Right renal pelvis (tissue), 4 donors: ENCODE measurements around the gene ROCK2. TPM values are rescaled to one million over a fixed set of nuclear protein-coding genes. Genes with fewer than 3 reads are reported as not detected.

Source experiments
- DNase-seq, 4 donors: peaks; one replicate each; pipeline ENCODE4 v3.0.0-alpha.2; 2013; ENCODE audit warnings: low read depth in 4 of 4, low spot score in 3 of 4, missing footprints in 1 of 4
- polyA plus RNA-seq, 4 donors: library from polyadenylated mRNA; unstranded; fragments of 120-200 nt; gene quantifications; one replicate each; pipeline ENCODE4 v1.2.1, GENCODE V29; 2013; ENCODE audit not compliant: insufficient read length in 4 of 4

The ROCK2 gene
- polyA plus RNA-seq, 4 donors, result 33.9 to 44.6 (median 39.7) TPM

- no peak for DNase-seq
Observed at GRCh38 chr2:11314487-11314886, 29.9 kb downstream of the ROCK2 start.

GRCh38 chr2:11312770-11313471 lies 31.5 kb downstream of the ROCK2 start:
- no peak for DNase-seq

GRCh38 chr2:11311543-11311942 lies 32.9 kb downstream of the ROCK2 start:
- DNase-seq, result no peak

- no peak for DNase-seq
Observed at GRCh38 chr2:11310212-11310611, 34.2 kb downstream of the ROCK2 start.

GRCh38 chr2:11309706-11310105 lies 34.7 kb downstream of the ROCK2 start:
- no peak for DNase-seq

- DNase-seq, result no peak
Observed at GRCh38 chr2:11307764-11308415, 36.5 kb downstream of the ROCK2 start.

GRCh38 chr2:11305958-11306357 lies 38.5 kb downstream of the ROCK2 start:
- DNase-seq, result no peak

GRCh38 chr2:11305338-11305737 lies 39.1 kb downstream of the ROCK2 start:
- no peak for DNase-seq

GRCh38 chr2:11304476-11304875 lies 40.0 kb downstream of the ROCK2 start:
- no peak for DNase-seq

GRCh38 chr2:11303290-11304013 lies 41.0 kb downstream of the ROCK2 start:
- no peak for DNase-seq

- no peak for DNase-seq
Observed at GRCh38 chr2:11299439-11299838, 45.0 kb downstream of the ROCK2 start.

GRCh38 chr2:11298592-11298991 lies 45.8 kb downstream of the ROCK2 start:
- no peak for DNase-seq

GRCh38 chr2:11296401-11296800 lies 48.0 kb downstream of the ROCK2 start:
- DNase-seq, result no peak

- no peak for DNase-seq
Observed at GRCh38 chr2:11292464-11293255, 51.8 kb downstream of the ROCK2 start.

- DNase-seq, result no peak
Observed at GRCh38 chr2:11290713-11291112, 53.7 kb downstream of the ROCK2 start.

- no peak for DNase-seq
Observed at GRCh38 chr2:11290211-11290610, 54.2 kb downstream of the ROCK2 start.

GRCh38 chr2:11288431-11288830 lies 56.0 kb downstream of the ROCK2 start:
- no peak for DNase-seq

- DNase-seq, result no peak
Observed at GRCh38 chr2:11286749-11287148, 57.7 kb downstream of the ROCK2 start.

GRCh38 chr2:11286323-11286722 lies 58.1 kb downstream of the ROCK2 start:
- DNase-seq, result no peak

GRCh38 chr2:11285499-11285898 lies 58.9 kb downstream of the ROCK2 start:
- no peak for DNase-seq

GRCh38 chr2:11281186-11281585 lies 63.2 kb downstream of the ROCK2 start:
- DNase-seq, result no peak
